GM21825 (cell line): ENCODE measurements around the gene PTPN12.
A peak's percentile ranks its signal among the peaks of the same experiment; 100 is the strongest.
"Not testable (repeated sequence)": the region's sequence is repeated elsewhere in the genome, so short reads cannot be mapped to it uniquely, and the experiment has no call there.

Experiments
- ATAC-seq: cut with Tn5 transposase; IDR thresholded peaks from one replicate; pipeline ENCODE4 v1.9.1; 2021; ENCODE audit warnings: mild to moderate bottlenecking, moderate library complexity; ENCODE audit not compliant: unreplicated experiment

The PTPN12 gene

GRCh38 chr7:77537778-77538280 lies 734 bp downstream of the PTPN12 start:
- peak; percentile 5 for ATAC-seq

DNA sequence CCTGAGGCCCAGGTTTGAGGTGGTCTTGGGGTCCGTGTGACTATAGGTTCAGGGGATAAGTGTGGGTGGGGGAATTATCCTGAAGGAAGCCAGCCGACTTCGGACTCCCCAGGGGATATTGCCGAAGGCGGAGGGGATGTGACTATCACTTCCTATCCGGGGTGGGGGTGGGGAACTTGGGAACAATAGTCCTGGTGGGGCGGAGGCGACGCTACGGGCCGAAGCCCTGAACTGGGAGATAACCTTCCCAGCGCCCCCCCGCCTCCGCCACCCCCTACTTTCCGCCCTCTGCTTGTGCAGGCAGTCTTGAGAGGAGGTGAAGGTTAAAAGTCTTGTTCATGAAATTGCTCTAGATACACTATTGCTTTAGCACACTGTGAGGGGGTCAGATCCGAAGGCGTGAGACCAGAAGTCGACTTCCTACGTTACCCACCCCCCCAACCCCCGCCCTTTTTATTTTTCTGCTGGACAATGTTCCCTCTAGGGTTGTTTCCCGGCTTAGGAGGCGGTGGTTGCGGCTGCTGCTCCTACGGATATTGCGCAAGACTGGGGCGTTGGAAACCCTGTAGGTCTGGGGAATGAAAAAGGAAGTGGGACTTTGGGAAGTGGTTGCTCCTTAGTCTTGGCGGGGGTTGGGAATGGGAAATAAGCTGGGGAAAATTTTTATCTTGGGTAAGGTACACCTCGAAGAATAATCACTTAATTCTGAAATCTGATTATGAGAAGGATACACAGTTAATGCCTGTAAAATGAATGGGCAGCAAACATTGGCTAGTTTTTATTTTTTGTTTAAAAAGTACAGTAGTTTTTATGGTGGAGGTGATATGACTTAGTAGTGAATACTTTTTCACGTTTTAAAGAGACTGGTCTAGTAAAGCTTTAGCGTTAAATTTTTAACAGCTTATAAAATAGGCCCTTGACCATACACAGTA lies 1.5 kb downstream of the PTPN12 start:
- no peak for ATAC-seq

DNA sequence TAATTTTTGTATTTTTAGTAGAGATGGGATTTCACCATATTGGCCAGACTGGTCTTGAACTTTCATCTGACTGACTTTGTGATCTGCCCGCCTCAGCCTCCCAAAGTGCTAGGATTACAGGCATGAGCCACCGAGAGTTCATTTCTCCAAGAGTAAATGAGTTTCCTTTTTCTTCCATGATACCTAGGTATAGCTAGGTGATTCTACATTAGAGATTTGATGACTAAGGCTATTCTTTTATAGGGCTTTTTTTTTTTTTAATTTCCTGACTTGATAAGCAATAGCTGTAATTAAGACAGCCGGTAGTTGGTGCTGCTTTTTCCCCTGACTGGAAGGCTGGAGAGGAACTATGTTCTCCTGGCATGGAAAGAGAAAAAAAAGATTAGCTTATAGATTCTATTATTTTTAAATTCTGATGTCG lies 3.3 kb downstream of the PTPN12 start:
- no peak for ATAC-seq

GRCh38 chr7:77540993-77541392 lies 3.9 kb downstream of the PTPN12 start:
- not testable (repeated sequence) for ATAC-seq

DNA sequence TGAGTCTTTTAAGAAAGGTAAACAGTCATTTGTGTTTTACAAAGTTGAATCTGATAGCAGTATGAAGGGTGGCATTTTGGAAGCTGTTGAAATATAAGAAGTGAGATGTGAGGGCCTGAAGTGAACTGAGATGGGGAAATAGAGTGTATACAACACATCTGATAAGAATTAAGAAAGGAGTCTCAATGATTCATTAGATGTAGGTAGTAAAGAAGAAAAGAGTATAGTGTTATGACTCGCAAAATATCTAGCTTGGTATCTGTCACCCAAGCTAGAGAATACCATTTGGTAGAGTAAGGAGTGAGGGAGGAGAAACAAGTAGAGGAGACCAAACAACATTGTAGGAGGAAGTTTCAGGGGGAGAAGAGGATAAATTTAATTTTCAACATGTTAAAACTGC lies 5.3 kb downstream of the PTPN12 start:
- no peak for ATAC-seq

- no peak for ATAC-seq
These were observed 5.8 kb downstream of the PTPN12 start for GRCh38 chr7:77542895-77543294.

DNA sequence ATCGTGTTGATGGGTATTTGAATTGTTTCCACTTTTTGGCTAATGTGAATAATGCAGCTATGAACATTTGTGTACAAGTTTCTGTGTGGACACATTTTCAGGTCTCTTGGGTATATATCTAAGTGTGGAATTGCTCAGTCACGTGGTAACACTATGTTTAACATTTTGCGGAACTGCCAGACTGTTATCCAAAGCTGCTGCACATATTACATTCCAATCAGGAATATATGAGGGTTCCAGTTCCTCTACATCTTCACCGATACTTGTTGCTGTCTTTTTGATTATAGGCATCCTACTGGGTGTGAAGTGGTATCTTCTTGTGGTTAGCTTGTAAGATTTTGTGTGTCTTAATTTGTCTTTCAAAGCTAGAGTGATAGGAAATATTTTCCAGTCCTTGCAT lies 6.8 kb downstream of the PTPN12 start:
- ATAC-seq: no peak

DNA sequence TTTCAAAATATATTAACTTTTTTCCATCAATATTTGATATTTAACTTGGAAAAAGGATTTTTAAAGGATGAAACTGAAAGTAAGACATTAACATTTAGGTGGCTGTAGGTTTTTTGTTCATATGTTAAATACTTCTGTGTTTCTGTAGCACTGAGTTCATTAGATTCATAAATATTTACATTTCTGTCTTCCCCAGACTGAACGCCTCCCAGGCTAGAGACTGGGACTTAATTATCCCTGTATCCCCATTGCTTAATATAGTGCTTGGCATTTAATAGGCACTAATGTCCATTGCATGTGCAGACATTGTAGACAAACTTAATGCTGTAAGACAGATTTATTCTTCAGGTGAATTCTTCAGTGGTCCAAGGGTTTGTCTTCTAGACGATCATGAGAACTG lies 7.4 kb downstream of the PTPN12 start:
- no peak for ATAC-seq

DNA sequence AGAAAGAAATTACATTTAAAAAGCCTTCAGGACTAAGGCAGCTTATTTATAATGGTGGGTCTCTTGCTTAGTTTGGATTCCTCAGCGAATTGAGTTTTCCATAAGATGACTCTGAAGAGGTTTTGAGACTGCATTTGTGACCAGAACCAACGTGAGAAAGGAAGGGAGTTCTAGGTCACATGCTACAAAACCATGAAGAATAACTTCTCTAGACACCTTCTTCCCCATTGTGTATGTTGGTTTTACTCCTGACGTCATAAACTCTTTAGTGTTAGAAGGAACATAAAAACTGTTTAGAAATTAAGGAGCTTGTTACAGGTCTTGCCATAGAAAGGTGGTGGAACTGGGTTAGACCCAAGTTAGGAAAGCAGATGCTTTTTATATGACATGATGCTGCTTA lies 11.1 kb downstream of the PTPN12 start:
- ATAC-seq: no peak

- ATAC-seq: no peak
These were observed 12.2 kb downstream of the PTPN12 start for GRCh38 chr7:77549106-77549870.

- no peak for ATAC-seq
These were observed 13.5 kb downstream of the PTPN12 start for GRCh38 chr7:77550586-77550985.

DNA sequence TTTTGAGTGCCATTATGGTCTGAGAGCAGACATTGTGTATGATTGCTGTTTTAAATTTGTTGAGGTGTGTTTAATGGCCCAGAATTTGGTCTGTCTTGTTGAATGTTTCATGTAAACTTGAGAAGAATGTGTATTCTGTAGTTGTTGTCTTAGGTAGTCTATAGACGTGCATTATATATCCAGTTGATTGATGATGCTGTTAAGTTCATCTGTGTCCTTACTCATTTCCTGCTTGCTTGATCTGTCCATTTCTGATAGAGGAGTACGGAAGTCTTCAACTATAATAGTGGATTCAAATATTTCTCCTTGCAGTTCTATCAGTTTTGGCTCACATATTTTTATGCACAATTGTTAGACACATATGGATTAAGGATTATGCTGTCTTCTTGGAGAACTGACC lies 16.0 kb downstream of the PTPN12 start:
- no peak for ATAC-seq

GRCh38 chr7:77558284-77558967 lies 21.3 kb downstream of the PTPN12 start:
- no peak for ATAC-seq

DNA sequence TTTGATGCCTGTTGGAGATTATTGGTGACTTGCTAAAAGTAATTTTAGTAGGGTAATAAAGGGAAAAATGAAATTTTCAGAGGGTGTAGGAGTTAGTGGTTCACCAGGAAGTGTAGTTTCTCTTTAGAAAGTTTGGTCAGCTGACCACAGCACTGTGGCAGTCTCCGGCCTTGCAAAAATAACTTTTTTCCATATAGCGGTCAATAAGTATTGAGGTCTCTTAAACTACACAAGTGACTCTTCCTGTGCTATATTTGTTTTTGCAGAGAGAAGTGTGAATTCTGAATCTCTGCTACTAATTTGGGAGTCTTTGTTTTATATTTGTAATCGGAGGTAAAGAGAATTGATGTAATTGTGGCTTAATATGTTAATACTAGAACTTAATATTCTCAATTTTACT lies 24.3 kb downstream of the PTPN12 start:
- peak; percentile 77 for ATAC-seq

DNA sequence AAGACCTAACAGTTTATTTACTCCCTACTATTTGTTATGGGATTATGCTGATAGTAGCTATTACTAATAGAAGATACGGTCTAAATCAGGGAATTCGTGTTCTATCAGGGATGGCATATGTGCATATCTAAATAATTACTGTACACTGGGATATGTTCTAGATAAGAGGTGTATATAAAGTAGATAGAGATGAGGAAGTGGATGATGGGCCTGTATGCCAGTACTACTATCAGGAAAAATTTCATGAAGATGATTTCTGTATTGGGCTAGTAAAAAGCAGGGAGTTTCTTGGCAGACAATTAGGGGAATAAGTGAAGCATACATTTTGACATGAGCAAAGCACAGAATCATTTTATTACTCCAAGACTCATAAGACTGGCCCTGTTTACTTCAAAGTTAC lies 26.2 kb downstream of the PTPN12 start:
- no peak for ATAC-seq

- no peak for ATAC-seq
These were observed 28.8 kb downstream of the PTPN12 start for GRCh38 chr7:77565917-77566316.

GRCh38 chr7:77566421-77566820 lies 29.3 kb downstream of the PTPN12 start:
- no peak for ATAC-seq

DNA sequence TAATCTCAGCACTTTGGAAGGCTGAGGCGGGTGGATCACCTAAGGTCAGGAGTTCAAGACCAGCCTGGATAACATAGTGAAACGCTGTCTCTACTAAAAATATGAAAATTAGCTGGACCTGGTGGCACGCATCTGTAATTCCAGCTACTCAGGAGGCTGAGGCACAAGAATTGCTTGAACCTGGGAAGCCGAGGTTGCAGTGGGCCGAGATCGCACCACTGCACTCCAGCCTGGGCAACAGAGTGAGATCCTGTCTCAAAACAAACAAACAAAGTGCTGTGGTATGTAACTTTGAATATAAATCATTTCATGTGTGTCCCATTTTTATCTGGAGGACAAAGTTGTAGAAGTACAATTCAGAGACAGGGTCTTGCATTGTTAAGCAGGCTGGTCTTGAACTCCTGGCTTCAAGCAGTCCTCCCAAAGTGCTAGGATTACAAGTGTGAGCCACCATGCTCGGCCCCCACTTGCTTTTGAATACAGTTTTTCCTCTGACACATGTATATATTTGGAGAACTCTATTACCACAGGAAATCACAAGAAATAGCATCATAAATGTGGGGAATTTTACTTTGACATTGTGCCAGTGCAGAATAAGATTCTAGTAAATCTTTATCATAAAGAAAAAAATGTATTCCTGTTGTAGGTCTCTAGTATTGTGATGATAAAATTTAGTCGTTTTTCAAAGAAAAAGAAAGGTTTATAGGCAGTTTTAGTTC lies 32.6 kb downstream of the PTPN12 start:
- no peak for ATAC-seq

GRCh38 chr7:77570330-77571011 lies 33.4 kb downstream of the PTPN12 start:
- no peak for ATAC-seq

GRCh38 chr7:77571801-77572200 lies 34.7 kb downstream of the PTPN12 start:
- no peak for ATAC-seq
